ENCODE data around the gene CARD8.

DNA sequence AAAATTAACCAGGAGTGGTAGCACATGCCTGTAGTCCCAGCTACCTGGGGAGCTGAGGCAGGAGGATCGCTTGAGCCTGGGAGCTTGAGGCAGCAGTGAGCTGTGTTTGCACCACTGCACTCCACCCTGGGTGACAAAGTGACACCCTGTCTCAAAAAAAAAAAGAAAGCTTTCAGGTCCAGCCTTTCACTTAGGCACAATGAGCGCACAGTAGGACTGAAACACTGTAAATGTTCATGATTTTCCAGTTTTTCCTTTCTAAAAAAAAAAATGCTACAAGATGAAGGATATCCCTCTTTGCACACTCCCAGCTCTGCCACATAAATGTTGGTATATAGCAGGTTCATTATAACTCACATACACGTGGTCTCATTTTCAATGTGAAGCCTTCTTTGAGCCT, 32.0 kb upstream of the CARD8 start:
- TF ChIP-seq CBX5 (IDR thresholded peaks at IDR 0.05; ENCODE audit: low read depth) (no peak), NR2C2 (IDR thresholded peaks at IDR 0.05; ENCODE audit: borderline replicate concordance, control insufficient read depth, insufficient read length, low read depth) (no peak), EZH2 (IDR thresholded peaks at IDR 0.05; ENCODE audit: borderline replicate concordance, control insufficient read depth, low read depth, low read length) (no peak)
- TF ChIP-seq, protein P1, sequence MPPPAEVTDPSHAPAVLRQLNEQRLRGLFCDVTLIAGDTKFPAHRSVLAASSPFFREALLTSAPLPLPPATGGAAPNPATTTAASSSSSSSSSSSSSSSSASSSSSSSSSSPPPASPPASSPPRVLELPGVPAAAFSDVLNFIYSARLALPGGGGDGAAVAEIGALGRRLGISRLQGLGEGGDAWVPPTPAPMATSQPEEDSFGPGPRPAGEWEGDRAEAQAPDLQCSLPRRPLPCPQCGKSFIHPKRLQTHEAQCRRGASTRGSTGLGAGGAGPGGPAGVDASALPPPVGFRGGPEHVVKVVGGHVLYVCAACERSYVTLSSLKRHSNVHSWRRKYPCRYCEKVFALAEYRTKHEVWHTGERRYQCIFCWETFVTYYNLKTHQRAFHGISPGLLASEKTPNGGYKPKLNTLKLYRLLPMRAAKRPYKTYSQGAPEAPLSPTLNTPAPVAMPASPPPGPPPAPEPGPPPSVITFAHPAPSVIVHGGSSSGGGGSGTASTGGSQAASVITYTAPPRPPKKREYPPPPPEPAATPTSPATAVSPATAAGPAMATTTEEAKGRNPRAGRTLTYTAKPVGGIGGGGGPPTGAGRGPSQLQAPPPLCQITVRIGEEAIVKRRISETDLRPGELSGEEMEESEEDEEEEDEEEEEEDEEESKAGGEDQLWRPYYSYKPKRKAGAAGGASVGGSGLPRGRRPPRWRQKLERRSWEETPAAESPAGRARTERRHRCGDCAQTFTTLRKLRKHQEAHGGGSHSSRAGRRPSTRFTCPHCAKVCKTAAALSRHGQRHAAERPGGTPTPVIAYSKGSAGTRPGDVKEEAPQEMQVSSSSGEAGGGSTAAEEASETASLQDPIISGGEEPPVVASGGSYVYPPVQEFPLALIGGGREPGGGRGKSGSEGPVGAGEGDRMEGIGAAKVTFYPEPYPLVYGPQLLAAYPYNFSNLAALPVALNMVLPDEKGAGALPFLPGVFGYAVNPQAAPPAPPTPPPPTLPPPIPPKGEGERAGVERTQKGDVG (CRISPR knock-in tag; IDR thresholded peaks at IDR 0.05) = no peak

All from GM12878 (cell line).